ENCODE data around the gene DET1.

DET1 gene

GRCh38 chr15:88463870-88464532, 82.5 kb downstream of the DET1 start:
- no peak for DNase-seq
